Breast epithelium (tissue), 3 donors: Measurements from ENCODE around the gene PDE4C.

Experiments
- CTCF ChIP-seq, 3 donors: fragments of 450-650 bp; IDR thresholded peaks; one replicate each; pipeline ENCODE4 v1.5.1; 2016 to 2017; ENCODE audit warnings: antibody characterized with exemption in 3 of 3, mild to moderate bottlenecking in 3 of 3, moderate library complexity in 3 of 3
- POLR2A ChIP-seq: fragments of 450-650 bp; IDR thresholded peaks from one replicate; pipeline ENCODE4 v1.6.1; 2016; ENCODE audit warnings: antibody characterized with exemption, mild to moderate bottlenecking, moderate library complexity
- POLR2AphosphoS5 ChIP-seq, 3 donors: sonication (generic); formaldehyde crosslinking; IDR thresholded peaks; one replicate each; pipeline ENCODE4 v1.6.1; 2017; ENCODE audit warnings: antibody characterized with exemption in 3 of 3

GRCh38 chr19:18253130-18253529 is 26.9 kb upstream of the PDE4C start:
- no peak for TF ChIP-seq CTCF (IDR thresholded peaks at IDR 0.05)
- TF ChIP-seq POLR2A = no peak
- TF ChIP-seq POLR2AphosphoS5 (IDR thresholded peaks at IDR 0.05) = no peak
